H54 (cell line): ENCODE measurements around the gene GDPD3.
"Not testable (repeated sequence)": the region's sequence is repeated elsewhere in the genome, so short reads cannot be mapped to it uniquely, and the experiment has no call there.

Source experiments
- DNase-seq: peaks from one replicate; pipeline ENCODE4 v3.0.0; 2011; ENCODE audit warnings: low spot score, mixed read lengths; ENCODE audit not compliant: insufficient read length
- FAIRE-seq: peaks from 3 replicates; lab custom pipeline; 2011; peaks lifted over from hg19 to GRCh38; lab: Jason Lieb, UNC
- POLR2A ChIP-seq: IDR thresholded peaks from 2 replicates; pipeline ENCODE4 v1.6.1; 2011; ENCODE audit warnings: low read depth, mild to moderate bottlenecking, low read length

The GDPD3 gene

GRCh38 chr16:30116291-30117207 lies 3.2 kb upstream of the GDPD3 start:
- DNase-seq = no peak
- no peak for TF ChIP-seq POLR2A
- no peak for FAIRE-seq

- FAIRE-seq = no peak
- TF ChIP-seq POLR2A = no peak
- no peak for DNase-seq
Measured at GRCh38 chr16:30115238-30115637, 1.9 kb upstream of the GDPD3 start.

GRCh38 chr16:30114833-30115232 lies 1.5 kb upstream of the GDPD3 start:
- not testable (repeated sequence) for FAIRE-seq, DNase-seq

GRCh38 chr16:30114411-30114810 lies 1.1 kb upstream of the GDPD3 start:
- DNase-seq (no peak), FAIRE-seq (no peak)
- no peak for TF ChIP-seq POLR2A

GRCh38 chr16:30113711-30114333 lies 485 bp upstream of the GDPD3 start:
- DNase-seq (no peak), FAIRE-seq (no peak)
- TF ChIP-seq POLR2A = no peak

GRCh38 chr16:30112197-30113030 lies 923 bp downstream of the GDPD3 start:
- no peak for DNase-seq
- TF ChIP-seq POLR2A = no peak
- FAIRE-seq = no peak

GRCh38 chr16:30110661-30111060 lies 2.7 kb downstream of the GDPD3 start:
- DNase-seq = no peak
- no peak for FAIRE-seq
- TF ChIP-seq POLR2A = no peak

- no peak for TF ChIP-seq POLR2A
- no peak for FAIRE-seq
- DNase-seq = no peak
Measured at GRCh38 chr16:30108059-30108850, 5.1 kb downstream of the GDPD3 start.

- TF ChIP-seq POLR2A = no peak
- no peak for DNase-seq
- no peak for FAIRE-seq
Measured at GRCh38 chr16:30104492-30104891, 8.8 kb downstream of the GDPD3 start.

- FAIRE-seq (no peak), DNase-seq (no peak)
- TF ChIP-seq POLR2A = no peak
Measured at GRCh38 chr16:30104090-30104489, 9.2 kb downstream of the GDPD3 start.

- DNase-seq (no peak), FAIRE-seq (no peak)
- TF ChIP-seq POLR2A = no peak
Measured at GRCh38 chr16:30096862-30097563, 16.3 kb downstream of the GDPD3 start.

- no peak; the same call in 1 of the 2 replicates for TF ChIP-seq POLR2A
- DNase-seq (peak; percentile 82), FAIRE-seq (no peak)
Measured at GRCh38 chr16:30096105-30096861, 17.1 kb downstream of the GDPD3 start, which contains the start of gene YPEL3. TSS of gene YPEL3 (minus strand) at chr16:30096213. CDS start at chr16:30095482, 731 bp downstream.
